ENCODE data around the gene DYDC1.
A peak's percentile ranks its signal among the peaks of the same experiment; 100 is the strongest.
"Not testable (repeated sequence)": the region's sequence is repeated elsewhere in the genome, so short reads cannot be mapped to it uniquely, and the experiment has no call there.

The DYDC1 gene

GRCh38 chr10:80333983-80334382 is 22.6 kb downstream of the DYDC1 start:
- no peak for DNase-seq

DNA sequence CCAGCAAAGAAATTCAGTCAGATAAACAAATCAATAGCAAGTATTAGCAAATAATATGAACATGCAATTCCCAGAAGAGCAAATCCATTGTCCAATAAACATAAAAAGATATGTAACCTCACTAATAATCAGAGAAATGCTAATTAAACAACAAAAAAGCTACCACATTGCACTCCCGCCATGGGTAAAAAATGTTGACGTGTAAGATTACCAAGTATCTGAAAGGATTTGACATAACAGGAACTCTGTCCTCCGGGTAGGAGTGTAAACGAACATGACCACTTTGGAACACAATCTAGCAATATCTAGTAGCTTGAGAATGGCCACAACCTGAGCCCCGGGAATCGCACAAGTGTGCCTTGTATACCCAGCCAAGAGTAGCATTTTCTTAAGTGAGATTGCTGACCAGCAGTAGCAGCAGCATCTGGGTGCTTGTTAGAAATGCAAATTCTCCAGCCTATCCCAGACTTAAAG is 31.6 kb downstream of the DYDC1 start:
- DNase-seq = no peak

DNA sequence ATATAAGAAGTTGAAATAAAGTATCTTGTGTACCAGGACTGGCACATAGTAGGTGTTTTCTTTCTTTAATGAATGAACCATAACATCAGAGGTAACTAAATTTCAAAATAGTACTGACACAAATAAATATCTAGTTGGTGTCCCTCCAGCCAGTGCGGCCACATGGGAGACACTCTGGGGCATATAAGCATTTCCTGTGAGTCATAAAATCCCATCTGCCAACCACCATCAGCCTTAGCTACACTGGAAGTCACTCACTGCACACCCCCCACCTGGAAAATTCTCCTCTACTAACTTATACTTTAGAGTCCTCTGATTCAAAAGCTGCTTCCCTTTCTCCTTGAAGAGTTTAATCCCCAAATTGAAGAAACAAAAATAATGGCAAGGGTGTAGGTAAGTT is 32.5 kb downstream of the DYDC1 start:
- no peak for DNase-seq

GRCh38 chr10:80323311-80323710 is 33.2 kb downstream of the DYDC1 start:
- no peak for DNase-seq

- no peak for DNase-seq
Observed at GRCh38 chr10:80322711-80323110, 33.8 kb downstream of the DYDC1 start.

- DNase-seq = no peak
Observed at GRCh38 chr10:80322158-80322557, 34.4 kb downstream of the DYDC1 start.

- DNase-seq = no peak
Observed at GRCh38 chr10:80321183-80321582, 35.4 kb downstream of the DYDC1 start.

GRCh38 chr10:80320377-80320776 is 36.2 kb downstream of the DYDC1 start:
- no peak for DNase-seq

DNA sequence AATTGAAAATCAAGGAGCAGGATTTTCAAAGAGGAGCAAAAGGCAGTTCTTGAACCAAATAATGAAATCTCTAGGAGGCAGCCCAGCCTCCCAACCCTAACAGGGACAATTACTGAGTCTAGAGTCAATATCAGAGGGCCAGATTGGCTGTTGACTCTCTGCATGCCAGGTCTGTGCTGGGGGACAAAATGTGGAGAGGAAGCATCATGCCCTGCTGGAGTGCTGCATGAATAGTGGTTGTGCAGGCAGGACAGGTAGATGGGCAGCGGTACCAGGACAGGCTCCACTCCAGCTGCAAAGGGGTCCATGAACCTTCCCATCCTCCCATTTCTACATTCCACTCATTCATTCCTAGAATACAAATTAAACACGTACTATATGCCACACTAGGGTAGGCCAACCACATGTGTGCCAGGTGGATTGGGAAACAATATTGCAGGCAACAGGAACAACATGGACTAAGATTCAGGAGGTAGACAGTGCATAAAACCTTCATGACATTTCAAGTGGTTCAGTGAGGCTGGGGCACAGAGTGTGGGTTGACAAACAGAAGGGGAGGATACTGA is 36.7 kb downstream of the DYDC1 start:
- DNase-seq = no peak

GRCh38 chr10:80319318-80319717 is 37.2 kb downstream of the DYDC1 start:
- no peak for DNase-seq

DNA sequence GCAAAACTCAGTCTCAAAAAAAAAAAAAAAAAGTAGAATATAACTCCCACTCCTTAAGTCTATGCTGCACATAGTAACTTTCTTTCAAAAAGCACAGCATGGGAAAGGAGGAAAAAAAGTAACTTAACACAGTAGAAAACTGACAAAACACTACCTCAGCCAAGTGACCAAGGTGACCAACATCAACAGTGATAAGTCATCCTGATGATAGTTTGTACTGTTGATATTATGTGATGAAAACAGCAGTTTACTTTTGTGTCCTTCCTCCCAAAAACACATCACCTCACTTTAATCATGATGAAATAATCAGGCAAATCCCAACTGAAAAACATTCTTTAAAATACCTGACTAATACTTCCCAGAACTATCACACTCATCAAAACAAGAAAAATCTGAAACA is 37.8 kb downstream of the DYDC1 start:
- no peak for DNase-seq

DNA sequence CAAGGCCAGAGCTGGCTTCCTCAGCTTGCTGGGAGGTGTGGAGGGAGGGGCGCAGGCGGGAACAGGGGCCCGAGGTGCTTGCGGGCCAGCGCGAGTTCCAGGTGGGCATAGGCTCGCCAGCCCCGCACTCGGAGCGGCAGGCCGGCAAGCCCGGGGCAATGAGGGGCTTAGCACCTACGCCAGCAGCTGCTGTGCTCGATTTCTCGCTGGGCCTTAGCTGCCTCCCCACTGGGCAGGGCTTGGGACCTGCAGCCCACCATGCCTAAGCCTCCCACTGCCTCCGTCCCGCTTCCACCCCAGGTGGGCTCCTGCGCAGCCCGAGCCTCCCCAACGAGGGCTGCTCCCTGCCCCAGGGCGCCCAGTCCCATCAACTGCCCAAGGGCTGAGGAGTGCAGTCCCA is 41.2 kb downstream of the DYDC1 start:
- DNase-seq = no peak

- DNase-seq = no peak
Observed at GRCh38 chr10:80313523-80313922, 43.0 kb downstream of the DYDC1 start.

DNA sequence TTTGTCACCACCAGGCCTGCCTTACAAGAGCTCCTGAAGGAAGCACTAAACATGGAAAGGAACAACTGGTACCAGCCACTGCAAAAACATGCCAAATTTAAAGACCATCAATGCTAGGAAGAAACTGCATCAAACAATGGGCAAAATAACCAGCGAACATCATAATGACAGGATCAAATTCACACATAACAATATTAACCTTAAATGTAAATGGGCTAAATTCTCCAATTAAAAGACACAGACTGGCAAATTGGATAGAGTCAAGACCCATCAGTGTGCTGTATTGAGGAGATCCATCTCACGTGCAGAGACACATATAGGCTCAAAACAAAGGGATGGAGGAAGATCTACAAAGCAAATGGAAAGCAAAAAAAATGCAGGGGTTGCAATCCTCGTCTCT is 50.6 kb downstream of the DYDC1 start:
- not testable (repeated sequence) for DNase-seq

- no peak for DNase-seq
Observed at GRCh38 chr10:80296942-80297341, 59.6 kb downstream of the DYDC1 start.

DNA sequence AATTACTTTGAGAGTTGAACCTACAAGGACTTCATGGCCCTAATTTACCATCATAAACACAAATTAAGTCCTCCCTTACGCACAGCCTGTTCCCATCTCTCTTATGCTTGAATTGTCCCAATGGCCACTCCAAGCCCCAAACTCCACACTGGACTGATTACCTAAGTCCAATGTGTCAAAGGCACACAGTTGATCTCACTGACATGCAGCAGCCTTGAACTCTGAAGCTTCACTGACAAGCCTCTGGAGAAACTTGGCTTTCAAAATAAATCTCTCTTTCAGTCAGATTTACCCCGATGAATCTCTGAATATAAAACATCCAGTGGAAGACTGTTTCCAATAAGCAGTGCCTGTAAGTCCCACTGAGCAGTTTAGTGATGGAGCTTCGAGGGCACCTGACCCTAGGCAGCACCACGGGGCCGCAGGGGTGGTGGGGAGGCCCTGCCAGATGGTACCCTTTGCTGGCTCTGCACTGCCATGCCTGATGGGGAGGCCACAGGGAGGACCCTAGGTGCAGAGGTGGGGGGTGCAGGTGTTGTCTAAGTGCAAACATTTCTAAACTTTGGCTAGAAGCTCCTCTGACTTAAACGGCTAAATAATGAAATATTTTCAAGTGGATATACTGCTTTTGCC is 63.8 kb downstream of the DYDC1 start:
- no peak for DNase-seq

DNA sequence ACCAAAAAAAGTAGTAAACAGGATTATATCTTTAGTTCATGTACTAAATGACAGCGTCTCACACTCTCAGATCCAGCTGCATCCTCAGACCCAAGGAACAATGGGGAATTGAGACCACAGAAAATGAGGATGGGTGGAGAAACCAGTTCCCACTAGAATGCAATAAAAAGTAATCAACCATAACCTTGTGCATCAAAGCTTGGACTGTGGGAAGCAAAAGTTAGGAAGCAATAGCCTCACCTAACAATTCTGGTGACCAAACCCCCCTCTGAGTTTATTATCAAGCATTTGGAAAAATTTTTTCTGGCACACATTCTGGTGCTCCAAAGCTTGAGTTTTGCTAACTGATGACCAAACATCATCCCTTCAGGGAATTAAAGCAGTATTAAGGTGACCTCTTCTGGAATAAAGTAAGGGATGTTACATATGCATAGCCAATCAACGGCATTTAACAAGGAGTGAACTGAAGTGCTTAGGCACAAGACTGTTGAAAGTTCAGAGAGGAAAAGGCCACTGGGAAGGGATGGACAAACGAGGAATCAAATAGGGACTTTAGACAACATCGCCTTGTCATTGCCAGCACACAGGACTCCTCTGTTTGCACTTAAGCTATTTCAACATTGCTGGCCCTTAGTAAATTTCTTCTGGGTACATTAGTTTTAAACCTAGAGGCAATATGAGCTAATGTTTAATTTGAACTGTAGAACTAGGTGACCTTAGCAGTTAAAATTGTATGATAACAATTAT is 65.9 kb downstream of the DYDC1 start:
- DNase-seq = peak; percentile 27

GRCh38 chr10:80289451-80290287 is 66.9 kb downstream of the DYDC1 start, which contains the start of gene MAT1A:
Gene MAT1A (minus strand): TSS chr10:80289658. CDS start chr10:80289423, 235 bp downstream.
- DNase-seq = peak; percentile 24

- DNase-seq = no peak
Observed at GRCh38 chr10:80288849-80289248, 67.7 kb downstream of the DYDC1 start.

Data from NCI-H510A treated with DMSO at 0.1 percent for 48 hours (cell line).